CD14-positive monocyte (primary cell): ENCODE measurements around the gene SLC25A19. TPM values are rescaled to one million over a fixed set of nuclear protein-coding genes. Genes with fewer than 3 reads are reported as not detected.
"Not testable (repeated sequence)": the region's sequence is repeated elsewhere in the genome, so short reads cannot be mapped to it uniquely, and the experiment has no call there.

ENCODE experiments used
- DNase-seq, 3 donors: peaks; one replicate each; pipeline ENCODE4 v3.0.0-alpha.2; 2011 to 2022
- H2AFZ ChIP-seq: 2 replicates; pipeline ENCODE4 v1.6.0; 2012; ENCODE audit warnings: mild to moderate bottlenecking, low read depth, low read length, inconsistent platforms; ENCODE audit not compliant: insufficient read depth, poor library complexity, severe bottlenecking
- H3K27ac ChIP-seq, 2 donors: 1 replicate in 1 of 2; 2 replicates in 1 of 2; pipeline ENCODE4 v1.5.1; 2012 to 2013; ENCODE audit warnings: low read length in 2 of 2, control low read depth in 1 of 2, inconsistent platforms in 1 of 2, low read depth in 1 of 2, mild to moderate bottlenecking in 1 of 2
- H3K27me3 ChIP-seq, 2 donors: one replicate each; pipeline versions ENCODE4 v1.6.0 to v1.6.1; 2011 to 2013; ENCODE audit warnings: low read length in 2 of 2; ENCODE audit not compliant: control insufficient read depth in 2 of 2, insufficient read depth in 2 of 2
- H3K36me3 ChIP-seq, 2 donors: replicated peaks in 1 of 2; 1 replicate in 1 of 2; 2 replicates in 1 of 2; pipeline versions ENCODE4 v1.5.1 to v1.6.1; 2012 to 2013; ENCODE audit warnings: low read length in 2 of 2, control low read depth in 1 of 2, inconsistent platforms in 1 of 2, mild to moderate bottlenecking in 1 of 2; ENCODE audit not compliant: insufficient read depth in 2 of 2, control insufficient read depth in 1 of 2
- H3K4me1 ChIP-seq, 2 donors: 1 replicate in 1 of 2; 2 replicates in 1 of 2; pipeline versions ENCODE4 v1.5.1 to v1.6.1; 2012 to 2013; ENCODE audit warnings: low read length in 2 of 2, control low read depth in 1 of 2, inconsistent platforms in 1 of 2, mild to moderate bottlenecking in 1 of 2, moderate library complexity in 1 of 2; ENCODE audit not compliant: insufficient read depth in 2 of 2, control insufficient read depth in 1 of 2
- H3K4me2 ChIP-seq: replicated peaks from 2 replicates; pipeline ENCODE3; 2012; ENCODE audit warnings: low read length, moderate library complexity, mild to moderate bottlenecking; ENCODE audit not compliant: poor library complexity, severe bottlenecking; ENCODE audit errors: extremely low read depth
- H3K4me3 ChIP-seq, 3 experiments: fragments of 200-600 bp in 1 of 3; sonication (generic) in 1 of 3; replicated peaks in 1 of 3; 1 replicate in 2 of 3; 2 replicates in 1 of 3; pipeline ENCODE4 v1.5.1; 2011 to 2013; ENCODE audit warnings: low read length in 3 of 3, mild to moderate bottlenecking in 3 of 3, control low read depth in 2 of 3, low read depth in 2 of 3, inconsistent platforms in 1 of 3, moderate library complexity in 1 of 3
- H3K79me2 ChIP-seq: 2 replicates; pipeline ENCODE4 v1.6.0; 2012; ENCODE audit warnings: mild to moderate bottlenecking, control low read depth, inconsistent platforms, low read length, moderate library complexity; ENCODE audit not compliant: insufficient read depth
- H3K9ac ChIP-seq: 2 replicates; pipeline ENCODE4 v1.6.0; 2017; ENCODE audit warnings: low read length, mild to moderate bottlenecking; ENCODE audit not compliant: insufficient read depth, poor library complexity, severe bottlenecking
- H3K9me3 ChIP-seq, 2 donors: replicated peaks in 1 of 2; 1 replicate in 1 of 2; 2 replicates in 1 of 2; pipeline versions ENCODE4 v1.5.1 to v1.6.1; 2012 to 2013; ENCODE audit warnings: low read length in 2 of 2, control low read depth in 1 of 2; ENCODE audit not compliant: control insufficient read depth in 1 of 2, insufficient read depth in 1 of 2
- H4K20me1 ChIP-seq: 2 replicates; pipeline ENCODE4 v1.6.0; 2012; ENCODE audit warnings: mild to moderate bottlenecking, low read length, control low read depth, moderate library complexity; ENCODE audit not compliant: insufficient read depth
- H3K27ac Mint-ChIP-seq, 7 donors: one replicate each; pipeline ENCODE4 v1.8.0; 2020; ENCODE audit warnings: mild to moderate bottlenecking in 7 of 7, mixed read lengths in 7 of 7, moderate library complexity in 6 of 7, inconsistent platforms in 2 of 7
- H3K27me3 Mint-ChIP-seq, 3 donors: one replicate each; pipeline ENCODE4 v1.8.0; 2021 to 2022; ENCODE audit warnings: low read depth in 3 of 3, mild to moderate bottlenecking in 3 of 3, mixed read lengths in 3 of 3, moderate library complexity in 3 of 3, inconsistent platforms in 1 of 3
- H3K36me3 Mint-ChIP-seq, 2 donors: one replicate each; pipeline ENCODE4 v1.8.0; 2020; ENCODE audit warnings: mixed read lengths in 2 of 2, inconsistent platforms in 1 of 2, mild to moderate bottlenecking in 1 of 2
- H3K4me1 Mint-ChIP-seq: one replicate; pipeline ENCODE4 v1.8.0; 2020; ENCODE audit warnings: mild to moderate bottlenecking, mixed read lengths
- H3K4me3 Mint-ChIP-seq, 2 donors: one replicate each; pipeline ENCODE4 v1.8.0; 2020; ENCODE audit warnings: mild to moderate bottlenecking in 2 of 2, mixed read lengths in 2 of 2, moderate library complexity in 1 of 2
- H3K9me3 Mint-ChIP-seq, 7 donors: one replicate each; pipeline ENCODE4 v1.8.0; 2020 to 2022; ENCODE audit warnings: mixed read lengths in 7 of 7, mild to moderate bottlenecking in 6 of 7, moderate library complexity in 6 of 7, inconsistent platforms in 2 of 7
- WGBS: methylation state at CpG from one replicate; pipeline ENCODE4 v1.1.5; 2013; ENCODE audit warnings: missing lambda C conversion rate; ENCODE audit not compliant: insufficient coverage; 5-methylcytosine and 5-hydroxymethylcytosine counted together
- intact Hi-C, 2 donors: fragments of 100-400 bp; cut with micrococcal nuclease; formaldehyde crosslinking; loops; one replicate each; pipeline versions ENCODE4 v1.15.0 to v1.15.1; 2023
- polyA plus RNA-seq, 3 donors: library from polyadenylated mRNA; depleted of rRNA in 1 of 3; unstranded in 2 of 3; stranded (reverse) in 1 of 3; fragments of 300-500 nt in 2 of 3; fragments of >200 nt in 1 of 3; fragmentation: Illumina TruSeq in 2 of 3; gene quantifications; 1 replicate in 2 of 3; 2 replicates in 1 of 3; pipeline ENCODE4 v1.2.3, GENCODE V29; 2012 to 2021
- TF ChIP-seq, protein P1 (sequence below): fragments of 200-600 bp; IDR thresholded peaks from one replicate; pipeline ENCODE4 v1.8.0; 2022; ENCODE audit warnings: antibody characterized with exemption, mild to moderate bottlenecking

The SLC25A19 gene
- polyA plus RNA-seq, 3 donors = 14.4 to 21.5 (median 18.8) TPM

DNA sequence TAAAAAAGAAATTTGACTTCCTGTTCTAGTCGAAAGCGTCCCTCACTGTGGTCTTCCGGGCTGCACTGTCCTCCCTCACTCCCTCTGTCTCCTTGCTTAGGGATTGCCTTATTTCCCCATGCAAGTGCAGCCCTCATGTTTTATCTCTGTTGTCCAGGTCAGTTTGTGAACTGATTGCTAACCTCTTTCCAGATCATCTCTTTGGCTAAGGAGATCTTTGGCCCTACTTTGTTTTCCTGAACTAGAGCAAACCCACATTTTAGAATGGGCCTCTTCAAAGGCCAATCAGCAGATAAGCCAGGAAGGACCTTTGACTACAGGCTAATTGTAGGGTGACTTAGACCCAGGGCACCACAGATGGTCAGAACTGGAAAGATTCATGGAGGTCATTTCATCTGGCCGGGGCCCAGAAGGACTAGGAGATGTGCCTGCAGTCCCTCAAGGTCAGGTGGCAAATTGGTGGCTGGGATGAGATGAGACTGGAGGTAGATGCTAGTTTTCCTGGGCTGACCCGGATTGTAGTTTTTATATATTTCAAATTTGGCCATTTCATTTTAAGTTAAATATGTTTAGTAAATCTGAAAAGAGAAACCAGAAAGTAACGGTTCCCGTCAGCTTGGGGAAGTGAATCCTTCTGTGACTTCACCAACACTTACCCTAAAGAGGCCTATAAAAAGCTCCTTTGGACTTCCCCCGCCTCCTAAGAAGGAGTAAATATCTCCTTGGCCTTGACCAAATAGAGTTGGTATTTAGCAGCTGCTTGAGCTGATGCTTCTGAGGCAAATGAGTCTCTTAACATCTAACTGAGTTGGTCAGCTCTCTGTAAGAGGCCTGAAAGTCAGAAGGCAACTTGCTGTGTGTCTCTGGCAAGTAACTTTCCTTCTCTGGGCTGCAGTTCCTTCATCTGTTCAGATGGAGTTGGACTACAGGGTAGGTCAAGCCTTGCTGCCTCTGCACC is 6.2 kb upstream of the SLC25A19 start:
- H3K9me3 Mint-ChIP-seq = peaks cover 0 to 1% (median 0%) of the 10 kb centered on the region in 7 donors
- H3K27ac ChIP-seq = peak overlapping the region; percentile 87 to 98
- peaks cover 85 to 89% of the 10 kb centered on the region in 2 donors for H3K4me1 ChIP-seq
- peak overlapping the region in 1 of 3 experiments; percentile 10 for H3K4me3 ChIP-seq
- peaks cover 1 to 3% of the 10 kb centered on the region in 2 donors for H3K36me3 Mint-ChIP-seq
- H3K4me3 Mint-ChIP-seq = peak overlapping the region; percentile 62 to 76
- H3K36me3 ChIP-seq = no peaks in the 10 kb centered on the region
- DNase-seq = peak; percentile 85 to 92 (median 90)
- no peaks in the 10 kb centered on the region for H3K27me3 ChIP-seq
- no peaks in the 10 kb centered on the region for H3K9me3 ChIP-seq
- TF ChIP-seq, protein P1, sequence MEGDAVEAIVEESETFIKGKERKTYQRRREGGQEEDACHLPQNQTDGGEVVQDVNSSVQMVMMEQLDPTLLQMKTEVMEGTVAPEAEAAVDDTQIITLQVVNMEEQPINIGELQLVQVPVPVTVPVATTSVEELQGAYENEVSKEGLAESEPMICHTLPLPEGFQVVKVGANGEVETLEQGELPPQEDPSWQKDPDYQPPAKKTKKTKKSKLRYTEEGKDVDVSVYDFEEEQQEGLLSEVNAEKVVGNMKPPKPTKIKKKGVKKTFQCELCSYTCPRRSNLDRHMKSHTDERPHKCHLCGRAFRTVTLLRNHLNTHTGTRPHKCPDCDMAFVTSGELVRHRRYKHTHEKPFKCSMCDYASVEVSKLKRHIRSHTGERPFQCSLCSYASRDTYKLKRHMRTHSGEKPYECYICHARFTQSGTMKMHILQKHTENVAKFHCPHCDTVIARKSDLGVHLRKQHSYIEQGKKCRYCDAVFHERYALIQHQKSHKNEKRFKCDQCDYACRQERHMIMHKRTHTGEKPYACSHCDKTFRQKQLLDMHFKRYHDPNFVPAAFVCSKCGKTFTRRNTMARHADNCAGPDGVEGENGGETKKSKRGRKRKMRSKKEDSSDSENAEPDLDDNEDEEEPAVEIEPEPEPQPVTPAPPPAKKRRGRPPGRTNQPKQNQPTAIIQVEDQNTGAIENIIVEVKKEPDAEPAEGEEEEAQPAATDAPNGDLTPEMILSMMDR = peak; percentile 16
- no peak overlapping the region for H2AFZ ChIP-seq
- H3K79me2 ChIP-seq = peaks cover 41% of the 10 kb centered on the region
- H3K4me2 ChIP-seq = peak overlapping the region; percentile 37
- H3K9ac ChIP-seq = peak overlapping the region; percentile 79
- 0% methylated on average over 4 of the region's 8 CpGs for WGBS
- peaks cover 64% of the 10 kb centered on the region for H3K4me1 Mint-ChIP-seq
- H3K27me3 Mint-ChIP-seq = no peaks in the 10 kb centered on the region
- H4K20me1 ChIP-seq = no peaks in the 10 kb centered on the region
- intact Hi-C loops = loop anchor here in 1 of 2 donors (2.0 kb wide), 1 partner anchor 17 kb away; no protein-coding TSS in a partner anchor
- H3K27ac Mint-ChIP-seq = peak overlapping the region; percentile 97 to 100 (median 100)

DNA sequence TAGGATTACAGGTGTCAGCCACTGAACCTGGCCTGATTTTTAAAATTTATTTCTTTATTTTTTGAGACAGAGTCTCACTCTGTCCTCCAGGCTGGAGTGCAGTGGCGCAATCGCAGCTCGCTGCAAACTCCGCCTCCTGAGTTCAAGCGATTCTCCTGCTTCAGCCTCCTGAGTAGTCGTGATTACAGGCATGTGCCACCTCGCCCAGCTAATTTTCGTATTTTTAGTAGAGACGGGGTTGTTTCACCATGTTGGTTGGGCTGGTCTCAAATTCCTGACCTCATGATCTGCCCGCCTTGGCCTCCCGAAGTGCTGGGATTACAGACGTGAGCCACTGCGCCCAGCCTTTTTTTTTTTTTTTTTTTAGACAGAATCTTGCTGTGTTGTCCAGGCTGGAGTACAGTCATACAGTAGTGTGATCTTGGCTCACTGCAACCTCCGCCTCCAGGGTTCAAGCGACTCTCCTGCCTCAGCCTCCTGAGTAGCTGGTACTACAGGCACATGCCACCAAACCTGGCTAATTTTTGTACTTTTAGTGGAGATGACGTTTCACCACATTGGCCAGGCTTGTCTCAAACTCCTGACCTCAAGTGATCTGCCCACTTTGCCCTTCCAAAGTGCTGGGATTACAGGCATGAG is 3.7 kb upstream of the SLC25A19 start:
- H4K20me1 ChIP-seq = not testable (repeated sequence)

More for the DNA sequence above, 3.7 kb upstream of the SLC25A19 start:
- Mint-ChIP-seq H3K27ac (peak overlapping the region; percentile 90 to 100 (median 94)), H3K4me1 (peaks cover 64% of the 10 kb centered on the region)
- not testable (repeated sequence) for H3K9me3 Mint-ChIP-seq, H3K9me3 ChIP-seq, H3K36me3 ChIP-seq, H2AFZ ChIP-seq, H3K4me3 Mint-ChIP-seq, H3K27me3 ChIP-seq, H3K4me2 ChIP-seq, H3K36me3 Mint-ChIP-seq, H3K27me3 Mint-ChIP-seq
- WGBS = 33% methylated on average over 3 of the region's 16 CpGs
- DNase-seq = peak; percentile 70 to 75 (median 71)
- Histone ChIP-seq H3K4me3 (peak overlapping the region in 1 of 3 experiments; percentile 17), H3K27ac (peak overlapping the region; percentile 87 to 98), H3K79me2 (peaks cover 42% of the 10 kb centered on the region), H3K4me1 (peaks cover 80 to 83% of the 10 kb centered on the region in 2 donors), H3K9ac (peak overlapping the region; percentile 56)
- intact Hi-C loops = loop anchor here in 1 of 2 donors (5.0 kb wide), 1 partner anchor 34 kb away; no protein-coding TSS in a partner anchor
